GM23338 (cell line): ENCODE data around the gene THTPA.
A peak's percentile ranks its signal among the peaks of the same experiment; 100 is the strongest.

Source experiments
- CREB1 ChIP-seq: fragments of 250-450 bp; sonication (Bioruptor Pico); IDR thresholded peaks from 2 replicates; pipeline ENCODE4 v1.5.0; 2020; ENCODE audit warnings: low read depth, mild to moderate bottlenecking, moderate library complexity
- EZH2 ChIP-seq: fragments of 200-600 bp; sonication (generic); IDR thresholded peaks from one replicate; pipeline ENCODE4 v1.8.0; 2017; ENCODE audit warnings: antibody characterized with exemption, mild to moderate bottlenecking, low read depth; ENCODE audit not compliant: unreplicated experiment
- EZH2phosphoT487 ChIP-seq: fragments of 200-600 bp; sonication (generic); IDR thresholded peaks from one replicate; pipeline ENCODE4 v1.8.1; 2018; ENCODE audit warnings: antibody characterized with exemption; ENCODE audit not compliant: unreplicated experiment
- POLR2AphosphoS5 ChIP-seq: IDR thresholded peaks from 2 replicates; pipeline ENCODE4 v1.6.1; 2016; ENCODE audit warnings: antibody characterized with exemption, low read depth
- STAT1 ChIP-seq: IDR thresholded peaks from one replicate; pipeline ENCODE4 v1.6.1; 2016; ENCODE audit warnings: antibody characterized with exemption; ENCODE audit not compliant: unreplicated experiment
- TF ChIP-seq, protein P1 (sequence below), 2 experiments: fragments of 200-600 bp in 1 of 2; sonication (generic) in 1 of 2; conservative IDR thresholded peaks; 2 replicates each; pipeline versions ENCODE4 v1.5.1 to v1.6.1; 2016 to 2017; ENCODE audit warnings: antibody characterized with exemption in 2 of 2, low read depth in 2 of 2, mild to moderate bottlenecking in 2 of 2, moderate library complexity in 1 of 2
- TF ChIP-seq, protein P2 (sequence below): IDR thresholded peaks from one replicate; pipeline ENCODE4 v1.6.1; 2018; ENCODE audit warnings: antibody characterized with exemption; ENCODE audit not compliant: unreplicated experiment

GRCh38 chr14:23567186-23568020 is 11.3 kb downstream of the THTPA start, which contains the start of gene AP1G2:
- TF ChIP-seq, protein P1, sequence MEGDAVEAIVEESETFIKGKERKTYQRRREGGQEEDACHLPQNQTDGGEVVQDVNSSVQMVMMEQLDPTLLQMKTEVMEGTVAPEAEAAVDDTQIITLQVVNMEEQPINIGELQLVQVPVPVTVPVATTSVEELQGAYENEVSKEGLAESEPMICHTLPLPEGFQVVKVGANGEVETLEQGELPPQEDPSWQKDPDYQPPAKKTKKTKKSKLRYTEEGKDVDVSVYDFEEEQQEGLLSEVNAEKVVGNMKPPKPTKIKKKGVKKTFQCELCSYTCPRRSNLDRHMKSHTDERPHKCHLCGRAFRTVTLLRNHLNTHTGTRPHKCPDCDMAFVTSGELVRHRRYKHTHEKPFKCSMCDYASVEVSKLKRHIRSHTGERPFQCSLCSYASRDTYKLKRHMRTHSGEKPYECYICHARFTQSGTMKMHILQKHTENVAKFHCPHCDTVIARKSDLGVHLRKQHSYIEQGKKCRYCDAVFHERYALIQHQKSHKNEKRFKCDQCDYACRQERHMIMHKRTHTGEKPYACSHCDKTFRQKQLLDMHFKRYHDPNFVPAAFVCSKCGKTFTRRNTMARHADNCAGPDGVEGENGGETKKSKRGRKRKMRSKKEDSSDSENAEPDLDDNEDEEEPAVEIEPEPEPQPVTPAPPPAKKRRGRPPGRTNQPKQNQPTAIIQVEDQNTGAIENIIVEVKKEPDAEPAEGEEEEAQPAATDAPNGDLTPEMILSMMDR (conservative IDR thresholded peaks at IDR 0.05; ENCODE audit: low read depth in 2 of 2), result no peak
- TF ChIP-seq CREB1 (CRISPR knock-in tag), result no peak
- TF ChIP-seq POLR2AphosphoS5, result peak; percentile 96
- TF ChIP-seq STAT1, result no peak
- no peak for TF ChIP-seq EZH2
- TF ChIP-seq, protein P2, sequence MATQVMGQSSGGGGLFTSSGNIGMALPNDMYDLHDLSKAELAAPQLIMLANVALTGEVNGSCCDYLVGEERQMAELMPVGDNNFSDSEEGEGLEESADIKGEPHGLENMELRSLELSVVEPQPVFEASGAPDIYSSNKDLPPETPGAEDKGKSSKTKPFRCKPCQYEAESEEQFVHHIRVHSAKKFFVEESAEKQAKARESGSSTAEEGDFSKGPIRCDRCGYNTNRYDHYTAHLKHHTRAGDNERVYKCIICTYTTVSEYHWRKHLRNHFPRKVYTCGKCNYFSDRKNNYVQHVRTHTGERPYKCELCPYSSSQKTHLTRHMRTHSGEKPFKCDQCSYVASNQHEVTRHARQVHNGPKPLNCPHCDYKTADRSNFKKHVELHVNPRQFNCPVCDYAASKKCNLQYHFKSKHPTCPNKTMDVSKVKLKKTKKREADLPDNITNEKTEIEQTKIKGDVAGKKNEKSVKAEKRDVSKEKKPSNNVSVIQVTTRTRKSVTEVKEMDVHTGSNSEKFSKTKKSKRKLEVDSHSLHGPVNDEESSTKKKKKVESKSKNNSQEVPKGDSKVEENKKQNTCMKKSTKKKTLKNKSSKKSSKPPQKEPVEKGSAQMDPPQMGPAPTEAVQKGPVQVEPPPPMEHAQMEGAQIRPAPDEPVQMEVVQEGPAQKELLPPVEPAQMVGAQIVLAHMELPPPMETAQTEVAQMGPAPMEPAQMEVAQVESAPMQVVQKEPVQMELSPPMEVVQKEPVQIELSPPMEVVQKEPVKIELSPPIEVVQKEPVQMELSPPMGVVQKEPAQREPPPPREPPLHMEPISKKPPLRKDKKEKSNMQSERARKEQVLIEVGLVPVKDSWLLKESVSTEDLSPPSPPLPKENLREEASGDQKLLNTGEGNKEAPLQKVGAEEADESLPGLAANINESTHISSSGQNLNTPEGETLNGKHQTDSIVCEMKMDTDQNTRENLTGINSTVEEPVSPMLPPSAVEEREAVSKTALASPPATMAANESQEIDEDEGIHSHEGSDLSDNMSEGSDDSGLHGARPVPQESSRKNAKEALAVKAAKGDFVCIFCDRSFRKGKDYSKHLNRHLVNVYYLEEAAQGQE, result no peak
- no peak for TF ChIP-seq EZH2phosphoT487
